ENCODE data around the gene RELA.
A peak's percentile ranks its signal among the peaks of the same experiment; 100 is the strongest.

RELA gene

GRCh38 chr11:65633390-65634108, 29.2 kb downstream of the RELA start:
- no peak for DNase-seq (ENCODE audit: low spot score)

GRCh38 chr11:65630215-65630614, 32.5 kb downstream of the RELA start:
- DNase-seq (ENCODE audit: low spot score) = no peak

DNA sequence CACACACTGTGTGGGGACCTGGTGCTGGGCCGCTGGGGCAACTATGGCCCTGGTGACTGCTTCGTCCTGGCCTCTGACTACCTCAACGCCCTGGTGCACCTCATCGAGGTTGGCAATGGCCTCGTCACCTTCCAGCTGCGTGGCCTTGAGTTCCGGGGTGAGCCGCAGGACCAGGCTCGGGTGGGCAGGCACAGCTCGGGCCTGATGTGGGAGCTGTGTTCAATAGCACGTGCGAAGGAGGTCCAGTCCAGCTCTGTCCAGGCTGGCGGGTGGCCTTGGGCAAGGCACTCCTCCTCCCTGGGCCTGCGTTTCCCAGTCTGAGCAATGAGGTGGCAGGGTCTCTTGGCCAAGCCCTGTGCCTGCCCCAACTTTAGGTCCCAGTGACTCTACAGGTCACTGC, 33.1 kb downstream of the RELA start:
- no peak for DNase-seq (ENCODE audit: low spot score)

DNA sequence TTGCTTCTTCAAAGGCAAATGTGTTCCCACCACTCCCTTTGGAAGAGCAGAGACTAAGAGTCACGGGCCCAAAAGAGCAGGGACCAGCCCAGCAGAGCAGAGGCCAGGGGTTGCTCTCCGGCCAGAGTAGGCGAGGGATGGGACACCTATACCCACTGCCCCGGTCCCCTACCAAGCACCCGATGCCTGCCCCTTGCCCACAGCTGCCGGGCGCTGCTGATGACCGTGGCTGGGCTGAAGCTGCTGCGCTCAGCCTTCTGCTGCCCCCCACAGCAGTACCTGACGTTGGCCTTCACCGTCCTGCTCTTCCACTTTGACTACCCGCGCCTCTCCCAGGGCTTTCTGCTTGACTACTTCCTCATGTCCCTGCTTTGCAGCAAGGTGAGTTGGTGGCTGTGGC, 35.5 kb downstream of the RELA start:
- DNase-seq (ENCODE audit: low spot score) = no peak

GRCh38 chr11:65625628-65626342, 36.9 kb downstream of the RELA start:
- peak; percentile 59 for DNase-seq (ENCODE audit: low spot score)

- no peak for DNase-seq (ENCODE audit: low spot score)
These were observed 37.6 kb downstream of the RELA start for GRCh38 chr11:65624931-65625627.

DNA sequence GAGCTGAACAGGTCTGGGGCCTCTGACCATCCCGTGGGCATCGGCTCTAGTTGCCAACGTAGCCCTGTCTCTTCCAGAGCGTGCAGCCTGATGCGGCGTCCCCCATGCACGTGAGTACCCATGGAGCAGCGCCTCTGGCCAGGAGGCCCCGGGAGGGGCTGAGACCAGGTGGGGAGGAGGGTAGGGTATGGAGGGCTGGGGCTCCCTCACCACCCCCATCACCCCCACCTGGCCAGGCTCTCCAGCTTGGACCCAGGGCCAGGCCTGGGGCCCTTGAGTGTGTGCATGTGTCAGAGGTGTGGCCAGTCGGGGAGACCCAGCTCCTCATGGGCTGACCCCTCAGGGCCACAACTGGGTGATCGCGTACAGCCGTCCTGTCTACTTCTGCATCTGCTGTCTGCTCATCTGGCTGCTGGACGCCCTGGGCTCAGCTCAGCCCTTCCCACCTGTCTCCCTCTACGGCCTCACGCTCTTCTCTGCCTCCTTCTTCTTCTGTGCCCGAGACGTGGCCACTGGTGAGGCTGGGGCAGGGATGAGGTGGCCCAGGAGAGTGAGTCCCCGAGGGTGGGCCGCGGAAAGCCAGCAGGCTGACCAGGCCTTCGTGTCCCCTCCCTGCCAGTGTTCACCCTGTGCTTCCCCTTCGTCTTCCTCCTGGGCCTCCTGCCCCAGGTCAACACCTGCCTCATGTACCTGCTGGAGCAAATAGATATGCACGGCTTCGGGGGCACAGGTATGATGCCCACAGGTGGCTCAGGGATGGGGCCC, 38.7 kb downstream of the RELA start:
- DNase-seq (ENCODE audit: low spot score) = no peak

GRCh38 chr11:65623177-65623576, 39.5 kb downstream of the RELA start:
- no peak for DNase-seq (ENCODE audit: low spot score)

GRCh38 chr11:65622011-65622410, 40.7 kb downstream of the RELA start:
- DNase-seq (ENCODE audit: low spot score) = no peak

- DNase-seq (ENCODE audit: low spot score) = no peak
These were observed 41.3 kb downstream of the RELA start for GRCh38 chr11:65621460-65621859.

GRCh38 chr11:65620666-65621065, 42.0 kb downstream of the RELA start:
- no peak for DNase-seq (ENCODE audit: low spot score)

DNA sequence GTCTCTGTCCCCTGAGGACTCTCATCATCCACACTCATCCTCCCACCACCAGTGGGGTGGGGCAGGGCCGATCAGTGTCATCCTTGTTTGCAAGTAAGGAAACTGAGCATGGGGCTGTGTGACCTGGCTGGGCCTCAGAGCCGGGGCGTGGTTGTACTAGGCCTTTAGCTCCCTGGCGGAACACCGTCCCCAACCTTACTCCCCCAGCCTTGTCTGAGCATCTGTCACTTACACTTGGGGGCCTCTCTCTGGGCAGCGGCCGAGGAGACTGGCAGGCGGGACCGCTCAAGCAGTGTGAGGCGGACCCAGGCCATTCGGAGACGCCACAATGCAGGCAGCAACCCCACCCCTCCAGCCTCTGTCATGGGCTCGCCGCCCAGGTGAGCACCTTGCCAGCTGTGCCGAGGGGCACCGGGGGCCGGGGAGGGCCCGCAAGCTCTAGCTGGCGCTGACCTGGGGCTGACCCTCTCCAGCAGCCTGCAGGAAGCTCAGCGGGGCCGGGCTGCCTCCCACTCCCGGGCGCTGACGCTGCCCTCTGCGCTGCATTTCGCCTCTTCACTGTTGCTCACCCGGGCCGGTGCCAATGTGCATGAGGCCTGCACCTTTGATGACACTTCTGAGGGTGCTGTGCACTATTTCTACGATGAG, 43.3 kb downstream of the RELA start:
- DNase-seq (ENCODE audit: low spot score) = no peak

GRCh38 chr11:65618763-65619162, 44.0 kb downstream of the RELA start:
- no peak for DNase-seq (ENCODE audit: low spot score)

GRCh38 chr11:65617990-65618751, 44.5 kb downstream of the RELA start:
- DNase-seq (ENCODE audit: low spot score) = no peak

- DNase-seq (ENCODE audit: low spot score) = no peak
These were observed 45.4 kb downstream of the RELA start for GRCh38 chr11:65617136-65617850.

DNA sequence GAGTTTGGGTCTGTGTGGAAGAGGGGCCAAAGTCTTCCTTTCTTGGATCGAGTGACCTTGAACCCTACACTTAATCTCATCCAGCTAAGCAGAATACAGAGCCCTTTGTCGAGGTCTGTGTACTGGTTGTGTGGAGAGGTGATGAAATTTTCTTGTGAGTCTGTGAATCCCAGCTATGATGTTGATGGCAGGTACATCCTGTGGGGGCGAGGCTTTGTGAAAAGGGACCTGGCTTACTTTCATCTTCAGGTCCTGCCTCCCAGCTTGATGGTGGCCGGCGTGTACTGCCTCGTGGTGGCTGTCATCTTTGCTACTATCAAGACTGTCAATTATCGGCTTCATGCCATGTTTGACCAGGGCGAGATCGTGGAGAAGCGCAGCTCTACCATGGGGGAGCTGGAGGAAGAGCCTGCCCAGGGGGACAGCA, 46.1 kb downstream of the RELA start:
- no peak for DNase-seq (ENCODE audit: low spot score)

- DNase-seq (ENCODE audit: low spot score) = peak; percentile 80
These were observed 46.7 kb downstream of the RELA start for GRCh38 chr11:65615950-65616574.

GRCh38 chr11:65615229-65615949, 47.3 kb downstream of the RELA start, which contains the start of gene PCNX3:
Gene PCNX3 (plus strand): TSS chr11:65615776. CDS start chr11:65616312, 536 bp downstream.
- peak; percentile 100 for DNase-seq (ENCODE audit: low spot score)

Data from GM03348 (cell line).